ENCODE data around the gene BCKDHA.

DNA sequence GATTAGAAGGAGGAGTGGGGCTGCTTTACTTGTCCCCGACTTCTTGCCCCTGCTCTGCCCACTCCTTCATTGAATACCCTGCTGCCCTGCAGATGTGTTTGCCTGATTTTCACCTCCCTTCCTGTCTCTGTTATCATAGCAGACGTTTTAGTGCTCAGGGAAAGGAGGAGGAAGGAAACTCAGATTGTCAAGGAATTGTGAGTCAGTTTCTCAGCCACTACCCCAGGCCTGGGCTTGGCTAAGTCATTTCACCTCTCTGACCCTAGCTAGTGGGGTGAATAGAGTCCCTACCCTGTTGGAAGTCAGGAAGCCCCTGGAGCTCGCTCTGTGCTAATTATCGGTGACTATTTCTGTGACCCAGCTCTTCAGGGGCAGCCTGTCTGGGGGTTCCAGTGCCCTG, 3.9 kb downstream of the BCKDHA start:
- TF ChIP-seq, protein P1, sequence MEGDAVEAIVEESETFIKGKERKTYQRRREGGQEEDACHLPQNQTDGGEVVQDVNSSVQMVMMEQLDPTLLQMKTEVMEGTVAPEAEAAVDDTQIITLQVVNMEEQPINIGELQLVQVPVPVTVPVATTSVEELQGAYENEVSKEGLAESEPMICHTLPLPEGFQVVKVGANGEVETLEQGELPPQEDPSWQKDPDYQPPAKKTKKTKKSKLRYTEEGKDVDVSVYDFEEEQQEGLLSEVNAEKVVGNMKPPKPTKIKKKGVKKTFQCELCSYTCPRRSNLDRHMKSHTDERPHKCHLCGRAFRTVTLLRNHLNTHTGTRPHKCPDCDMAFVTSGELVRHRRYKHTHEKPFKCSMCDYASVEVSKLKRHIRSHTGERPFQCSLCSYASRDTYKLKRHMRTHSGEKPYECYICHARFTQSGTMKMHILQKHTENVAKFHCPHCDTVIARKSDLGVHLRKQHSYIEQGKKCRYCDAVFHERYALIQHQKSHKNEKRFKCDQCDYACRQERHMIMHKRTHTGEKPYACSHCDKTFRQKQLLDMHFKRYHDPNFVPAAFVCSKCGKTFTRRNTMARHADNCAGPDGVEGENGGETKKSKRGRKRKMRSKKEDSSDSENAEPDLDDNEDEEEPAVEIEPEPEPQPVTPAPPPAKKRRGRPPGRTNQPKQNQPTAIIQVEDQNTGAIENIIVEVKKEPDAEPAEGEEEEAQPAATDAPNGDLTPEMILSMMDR (IDR thresholded peaks at IDR 0.05 in 2 of 3, conservative IDR thresholded peaks at IDR 0.05 in 1 of 3; ENCODE audit: borderline replicate concordance in 1 of 3, insufficient read depth in 1 of 3, low read depth in 2 of 3, low read length in 2 of 3): no peak
- no peak for TF ChIP-seq SRF (IDR thresholded peaks at IDR 0.05; ENCODE audit: low read depth)
- no peak for TF ChIP-seq YY1 (IDR thresholded peaks at IDR 0.05; ENCODE audit: extremely low read depth, insufficient replicate concordance, low read depth, low read length)
- TF ChIP-seq POLR2A (IDR thresholded peaks at IDR 0.05; ENCODE audit: borderline replicate concordance, extremely low read depth, insufficient read depth, insufficient read length): no peak
- no peak for TF ChIP-seq JUND (IDR thresholded peaks at IDR 0.05)

Measured in HCT116 (cell line).